Stimulated activated naive CD4-positive, alpha-beta T cell (primary cell): Measurements from ENCODE around the gene PNPLA7.
"Not testable (repeated sequence)": the region's sequence is repeated elsewhere in the genome, so short reads cannot be mapped to it uniquely, and the experiment has no call there.

ENCODE experiments used
- DNase-seq, 6 experiments: peaks; one replicate each; lab custom pipeline; 2025; lab: John Stamatoyannopoulos, UW

The PNPLA7 gene

GRCh38 chr9:137513801-137514570, 36.2 kb downstream of the PNPLA7 start:
- DNase-seq, result not testable (repeated sequence)

- DNase-seq, result not testable (repeated sequence)
Observed at GRCh38 chr9:137513136-137513535, 37.1 kb downstream of the PNPLA7 start.

- no peak for DNase-seq
Observed at GRCh38 chr9:137511758-137512463, 38.3 kb downstream of the PNPLA7 start.

- DNase-seq, result not testable (repeated sequence)
Observed at GRCh38 chr9:137511126-137511525, 39.1 kb downstream of the PNPLA7 start.

GRCh38 chr9:137509198-137509597, 41.0 kb downstream of the PNPLA7 start:
- DNase-seq, result no peak

- no peak for DNase-seq
Observed at GRCh38 chr9:137506702-137507171, 43.5 kb downstream of the PNPLA7 start.

- DNase-seq, result no peak
Observed at GRCh38 chr9:137506274-137506673, 43.9 kb downstream of the PNPLA7 start.

GRCh38 chr9:137505421-137506140, 44.6 kb downstream of the PNPLA7 start:
- no peak for DNase-seq

GRCh38 chr9:137504432-137504777, 45.8 kb downstream of the PNPLA7 start:
- no peak for DNase-seq

GRCh38 chr9:137502008-137502911, 47.9 kb downstream of the PNPLA7 start:
- peak in 1 of 6 experiments; percentile 37 for DNase-seq

GRCh38 chr9:137501457-137501856, 48.7 kb downstream of the PNPLA7 start:
- no peak for DNase-seq

- no peak for DNase-seq
Observed at GRCh38 chr9:137500666-137501397, 49.4 kb downstream of the PNPLA7 start.

- no peak for DNase-seq
Observed at GRCh38 chr9:137499858-137500661, 50.1 kb downstream of the PNPLA7 start.

GRCh38 chr9:137499416-137499815, 50.8 kb downstream of the PNPLA7 start:
- no peak for DNase-seq

GRCh38 chr9:137498720-137499150, 51.5 kb downstream of the PNPLA7 start:
- no peak for DNase-seq

- DNase-seq, result no peak
Observed at GRCh38 chr9:137497921-137498719, 52.1 kb downstream of the PNPLA7 start.

- no peak for DNase-seq
Observed at GRCh38 chr9:137496601-137497375, 53.4 kb downstream of the PNPLA7 start.
